Trophoblast cell (in vitro differentiated cells and primary cell): ENCODE measurements around the gene CTNNA1.
A peak's percentile ranks its signal among the peaks of the same experiment; 100 is the strongest.

Source experiments
- DNase-seq, 2 donors: peaks; one replicate each; pipeline ENCODE4 v3.0.0-alpha.2; 2016
- H2AFZ ChIP-seq: 2 replicates; pipeline ENCODE4 v1.6.1; 2013; ENCODE audit warnings: low read length, moderate library complexity, mild to moderate bottlenecking; ENCODE audit not compliant: insufficient read depth, poor library complexity
- H2AK5ac ChIP-seq: 2 replicates; pipeline ENCODE4 v1.6.1; 2013; ENCODE audit warnings: mild to moderate bottlenecking, low read length
- H2BK120ac ChIP-seq: 2 replicates; pipeline ENCODE4 v1.6.1; 2013; ENCODE audit warnings: low read length, mild to moderate bottlenecking, moderate library complexity; ENCODE audit not compliant: insufficient read depth, poor library complexity
- H2BK12ac ChIP-seq: 2 replicates; pipeline ENCODE4 v1.6.1; 2013; ENCODE audit warnings: mild to moderate bottlenecking, low read length, moderate library complexity
- H2BK5ac ChIP-seq: 2 replicates; pipeline ENCODE4 v1.6.1; 2013; ENCODE audit warnings: low read length, low read depth, moderate library complexity, mild to moderate bottlenecking; ENCODE audit not compliant: poor library complexity
- H3K14ac ChIP-seq: 2 replicates; pipeline ENCODE4 v1.6.1; 2013; ENCODE audit warnings: mild to moderate bottlenecking, low read length
- H3K18ac ChIP-seq: 2 replicates; pipeline ENCODE4 v1.6.1; 2013; ENCODE audit warnings: mild to moderate bottlenecking, low read length
- H3K23ac ChIP-seq: 2 replicates; pipeline ENCODE4 v1.6.1; 2013; ENCODE audit warnings: low read length
- H3K27ac ChIP-seq: 2 replicates; pipeline ENCODE4 v1.5.1; 2013; ENCODE audit warnings: low read depth, mild to moderate bottlenecking, inconsistent platforms, low read length, moderate library complexity
- H3K27me3 ChIP-seq: 2 replicates; pipeline ENCODE4 v1.6.1; 2013; ENCODE audit warnings: inconsistent platforms, mild to moderate bottlenecking, low read length, moderate library complexity; ENCODE audit not compliant: insufficient read depth
- H3K36me3 ChIP-seq, 2 experiments: 1 replicate in 1 of 2; 2 replicates in 1 of 2; pipeline ENCODE4 v1.6.1; 2013; ENCODE audit warnings: low read length in 2 of 2, mild to moderate bottlenecking in 2 of 2, moderate library complexity in 1 of 2; ENCODE audit not compliant: insufficient read depth in 2 of 2, control insufficient read depth in 1 of 2
- H3K4ac ChIP-seq: 2 replicates; pipeline ENCODE4 v1.6.1; 2013; ENCODE audit warnings: low read depth, mild to moderate bottlenecking, low read length, moderate library complexity
- H3K4me1 ChIP-seq, 2 experiments: 1 replicate in 1 of 2; 2 replicates in 1 of 2; pipeline ENCODE4 v1.6.1; 2013; ENCODE audit warnings: low read length in 2 of 2, mild to moderate bottlenecking in 2 of 2, moderate library complexity in 1 of 2; ENCODE audit not compliant: insufficient read depth in 2 of 2, control insufficient read depth in 1 of 2
- H3K4me2 ChIP-seq: 2 replicates; pipeline ENCODE4 v1.6.1; 2013; ENCODE audit warnings: inconsistent platforms, mild to moderate bottlenecking, low read length, moderate library complexity
- H3K4me3 ChIP-seq: 2 replicates; pipeline ENCODE4 v1.5.1; 2013; ENCODE audit warnings: mild to moderate bottlenecking, low read depth, low read length, inconsistent platforms
- H3K79me1 ChIP-seq: one replicate; pipeline ENCODE4 v1.6.1; 2013; ENCODE audit warnings: low read length
- H3K79me2 ChIP-seq: 2 replicates; pipeline ENCODE4 v1.6.1; 2013; ENCODE audit warnings: low read length, mild to moderate bottlenecking; ENCODE audit not compliant: control insufficient read depth, insufficient read depth, poor library complexity
- H3K9ac ChIP-seq: 2 replicates; pipeline ENCODE4 v1.6.1; 2013; ENCODE audit warnings: mild to moderate bottlenecking, low read length
- H3K9me3 ChIP-seq: 2 replicates; pipeline ENCODE4 v1.6.1; 2013; ENCODE audit warnings: low read depth, mild to moderate bottlenecking, control low read depth, inconsistent platforms, low read length; ENCODE audit not compliant: insufficient read depth
- H4K12ac ChIP-seq: 2 replicates; pipeline ENCODE4 v1.6.1; 2013; ENCODE audit warnings: low read depth, mild to moderate bottlenecking, low read length, moderate library complexity
- H4K8ac ChIP-seq: 2 replicates; pipeline ENCODE4 v1.6.1; 2013; ENCODE audit warnings: low read depth, mild to moderate bottlenecking, low read length, moderate library complexity
- H4K91ac ChIP-seq: one replicate; pipeline ENCODE4 v1.6.1; 2013; ENCODE audit warnings: low read depth, mild to moderate bottlenecking, low read length, moderate library complexity
- WGBS: extraction: QIAGEN DNeasy Blood & Tissue Kit; methylation state at CpG from one replicate; pipeline ENCODE4 v1.1.7; 2013; ENCODE audit warnings: missing lambda C conversion rate; ENCODE audit not compliant: insufficient read length, insufficient coverage; ENCODE audit errors: extremely low coverage; 5-methylcytosine and 5-hydroxymethylcytosine counted together

CTNNA1 gene

GRCh38 chr5:138831703-138832102 lies 78.5 kb downstream of the CTNNA1 start:
- no peak overlapping the region for H3K9ac ChIP-seq
- no peak overlapping the region for H2AK5ac ChIP-seq
- H3K79me1 ChIP-seq: no peaks in the 10 kb centered on the region
- no peak overlapping the region for H3K18ac ChIP-seq
- H4K12ac ChIP-seq: no peak overlapping the region
- no peak overlapping the region for H3K4me2 ChIP-seq
- no peak overlapping the region for H4K8ac ChIP-seq
- no peaks in the 10 kb centered on the region for H3K79me2 ChIP-seq
- no peak overlapping the region for H3K23ac ChIP-seq
- H3K27ac ChIP-seq: no peak overlapping the region
- H3K4ac ChIP-seq: no peak overlapping the region
- H3K36me3 ChIP-seq: peaks cover 9 to 13% of the 10 kb centered on the region in 2 experiments
- H3K4me3 ChIP-seq: no peak overlapping the region
- no peak overlapping the region for H4K91ac ChIP-seq
- no peaks in the 10 kb centered on the region for H3K9me3 ChIP-seq
- no peak overlapping the region for H2BK5ac ChIP-seq
- H3K4me1 ChIP-seq: peaks cover 0 to 3% of the 10 kb centered on the region in 2 experiments
- H3K27me3 ChIP-seq: no peaks in the 10 kb centered on the region
- no peak overlapping the region for H3K14ac ChIP-seq
- H2BK12ac ChIP-seq: no peak overlapping the region
- no peak overlapping the region for H2AFZ ChIP-seq
- DNase-seq: peak in 1 of 2 donors; percentile 10
- H2BK120ac ChIP-seq: no peak overlapping the region

- no peak overlapping the region for H3K9ac ChIP-seq
- H3K4ac ChIP-seq: no peak overlapping the region
- H3K9me3 ChIP-seq: no peaks in the 10 kb centered on the region
- no peaks in the 10 kb centered on the region for H3K79me2 ChIP-seq
- H3K4me1 ChIP-seq: peaks cover 0 to 3% of the 10 kb centered on the region in 2 experiments
- H3K27me3 ChIP-seq: no peaks in the 10 kb centered on the region
- no peak overlapping the region for H3K4me3 ChIP-seq
- H4K8ac ChIP-seq: no peak overlapping the region
- H2BK120ac ChIP-seq: no peak overlapping the region
- H2AK5ac ChIP-seq: no peak overlapping the region
- no peak overlapping the region for H3K27ac ChIP-seq
- H2BK12ac ChIP-seq: no peak overlapping the region
- no peak overlapping the region for H3K4me2 ChIP-seq
- peaks cover 9 to 13% of the 10 kb centered on the region in 2 experiments for H3K36me3 ChIP-seq
- no peaks in the 10 kb centered on the region for H3K79me1 ChIP-seq
- H3K23ac ChIP-seq: no peak overlapping the region
- H4K12ac ChIP-seq: no peak overlapping the region
- WGBS: no CpG with 5 or more reads among the region's 2 CpGs
- no peak overlapping the region for H2BK5ac ChIP-seq
- H4K91ac ChIP-seq: no peak overlapping the region
- no peak overlapping the region for H2AFZ ChIP-seq
- no peak overlapping the region for H3K14ac ChIP-seq
- no peak for DNase-seq
- H3K18ac ChIP-seq: no peak overlapping the region
Measured at GRCh38 chr5:138832218-138832617, 79.0 kb downstream of the CTNNA1 start.

- Histone ChIP-seq H3K4ac (no peak overlapping the region), H3K4me2 (no peak overlapping the region), H3K79me2 (peaks cover 2% of the 10 kb centered on the region), H2BK120ac (no peak overlapping the region), H4K8ac (no peak overlapping the region), H2BK12ac (no peak overlapping the region), H2BK5ac (no peak overlapping the region), H2AK5ac (no peak overlapping the region), H3K36me3 (peaks cover 6 to 10% of the 10 kb centered on the region in 2 experiments), H3K27ac (no peak overlapping the region), H4K91ac (no peak overlapping the region), H3K18ac (no peak overlapping the region), H2AFZ (no peak overlapping the region), H3K4me3 (no peak overlapping the region), H3K9ac (no peak overlapping the region), H3K14ac (no peak overlapping the region), H3K27me3 (no peaks in the 10 kb centered on the region), H3K9me3 (no peaks in the 10 kb centered on the region), H3K79me1 (no peaks in the 10 kb centered on the region), H3K4me1 (peaks cover 0 to 3% of the 10 kb centered on the region in 2 experiments), H3K23ac (no peak overlapping the region), H4K12ac (no peak overlapping the region)
- no CpG with 5 or more reads among the region's 2 CpGs for WGBS
- DNase-seq: no peak
Measured at GRCh38 chr5:138833080-138833479, 79.9 kb downstream of the CTNNA1 start.

GRCh38 chr5:138833726-138834480 lies 80.7 kb downstream of the CTNNA1 start:
- Histone ChIP-seq H3K23ac (no peak overlapping the region), H4K91ac (no peak overlapping the region), H3K9ac (no peak overlapping the region), H3K18ac (no peak overlapping the region), H2AFZ (no peak overlapping the region), H4K8ac (no peak overlapping the region), H2AK5ac (no peak overlapping the region), H3K36me3 (peaks cover 4 to 7% of the 10 kb centered on the region in 2 experiments), H2BK120ac (no peak overlapping the region), H3K4me3 (no peak overlapping the region), H3K14ac (no peak overlapping the region), H3K4me2 (no peak overlapping the region), H3K9me3 (no peaks in the 10 kb centered on the region), H4K12ac (no peak overlapping the region), H3K79me2 (peaks cover 2% of the 10 kb centered on the region), H3K79me1 (no peaks in the 10 kb centered on the region), H3K4ac (no peak overlapping the region), H3K27ac (no peak overlapping the region), H3K27me3 (no peaks in the 10 kb centered on the region), H2BK5ac (no peak overlapping the region), H2BK12ac (no peak overlapping the region), H3K4me1 (peaks cover 0 to 3% of the 10 kb centered on the region in 2 experiments)
- DNase-seq: no peak
- WGBS: no CpG with 5 or more reads among the region's 3 CpGs
